K562 (cell line): ENCODE measurements around the gene TRMT44. TPM values are rescaled to one million over a fixed set of nuclear protein-coding genes. Genes with fewer than 3 reads are reported as not detected.
"Not testable (repeated sequence)": the region's sequence is repeated elsewhere in the genome, so short reads cannot be mapped to it uniquely, and the experiment has no call there.

Source experiments
- ATAC-seq: fragments of 200-7000 bp; cut with Tn5 transposase; 3 replicates; pipeline ENCODE4 v1.9.1; 2020; ENCODE audit warnings: moderate library complexity
- BruUV-seq: library from RNA; stranded (reverse); fragments of 400-500 nt; replicated peaks from 2 replicates; lab custom pipeline; 2021; lab: Mats Ljungman, UMichigan
- CTCF ChIA-PET: fragments of 300-600 bp; formaldehyde crosslinking; extraction: SDS; loops from one replicate; lab custom pipeline; 2021; ENCODE audit warnings: low intra/inter-chr PET ratio; lab: Yijun Ruan, JAX
- POLR2A ChIA-PET: fragments of 300-600, 350-650 bp; sonication (Branson Sonifier 250); formaldehyde crosslinking; extraction: SDS; loops from one replicate; lab custom pipeline; 2021; ENCODE audit warnings: antibody characterized with exemption, inconsistent platforms; lab: Yijun Ruan, JAX
- DNase-seq, 4 experiments: peaks; one replicate each; pipeline versions ENCODE4 v3.0.0 to v3.0.0-alpha.2; 2011 to 2018; ENCODE audit warnings: low spot score in 3 of 4, mixed read lengths in 3 of 4; ENCODE audit errors: extremely low read depth in 1 of 4
- FAIRE-seq: peaks from 2 replicates; lab custom pipeline; 2011; peaks lifted over from hg19 to GRCh38; lab: Jason Lieb, UNC
- H2AFZ ChIP-seq: 2 replicates; pipeline ENCODE4 v1.6.0; 2011; ENCODE audit warnings: low read depth, low read length, control low read depth, inconsistent platforms
- H3K27ac ChIP-seq: fragments of 200-600 bp; 3 replicates; pipeline ENCODE4 v1.8.0; 2011; ENCODE audit warnings: low read depth, mild to moderate bottlenecking, control low read depth, inconsistent platforms, low read length, moderate library complexity, mixed read lengths; ENCODE audit errors: extremely low read depth
- H3K27me3 ChIP-seq, 2 experiments: fragments of 300-600 bp in 1 of 2; 2 replicates in 1 of 2; 3 replicates in 1 of 2; pipeline versions ENCODE4 v1.6.0 to v1.8.0; 2011; ENCODE audit warnings: inconsistent platforms in 2 of 2, low read length in 2 of 2, mild to moderate bottlenecking in 1 of 2, mixed read lengths in 1 of 2, moderate library complexity in 1 of 2; ENCODE audit not compliant: control insufficient read depth in 2 of 2, insufficient read depth in 2 of 2
- H3K36me3 ChIP-seq: fragments of 300-600 bp; 3 replicates; pipeline ENCODE4 v1.8.0; 2011; ENCODE audit warnings: mild to moderate bottlenecking, low read length, inconsistent platforms; ENCODE audit not compliant: control insufficient read depth, insufficient read depth
- H3K4me1 ChIP-seq, 2 experiments: fragments of 200-600 bp in 1 of 2; replicated peaks in 1 of 2; 2 replicates in 1 of 2; 3 replicates in 1 of 2; pipeline versions ENCODE4 v1.5.1 to v1.8.0; 2011; ENCODE audit warnings: inconsistent platforms in 2 of 2, low read length in 2 of 2, mild to moderate bottlenecking in 1 of 2, mixed read lengths in 1 of 2, moderate library complexity in 1 of 2; ENCODE audit not compliant: control insufficient read depth in 2 of 2, insufficient read depth in 2 of 2
- H3K4me2 ChIP-seq: 2 replicates; pipeline ENCODE4 v1.6.1; 2011; ENCODE audit warnings: low read length, control low read depth, inconsistent platforms, mixed read lengths; ENCODE audit not compliant: insufficient read depth
- H3K4me3 ChIP-seq: fragments of 200-600 bp; sonication (generic), shearing (Covaris generic); 2 replicates; pipeline ENCODE4 v1.5.1; 2016; ENCODE audit warnings: control low read depth, inconsistent platforms
- H3K79me2 ChIP-seq: fragments of 200-600 bp; 3 replicates; pipeline ENCODE4 v1.8.0; 2011; ENCODE audit warnings: low read length, inconsistent platforms; ENCODE audit not compliant: control insufficient read depth, insufficient read depth
- H3K9ac ChIP-seq, 2 experiments: 2 replicates each; pipeline versions ENCODE4 v1.6.0 to v1.6.1; 2011; ENCODE audit warnings: low read depth in 2 of 2, low read length in 2 of 2, control low read depth in 1 of 2, inconsistent platforms in 1 of 2, mild to moderate bottlenecking in 1 of 2, mixed read lengths in 1 of 2; ENCODE audit not compliant: insufficient read depth in 1 of 2
- H3K9me1 ChIP-seq: one replicate; pipeline ENCODE4 v1.6.0; 2011; ENCODE audit warnings: inconsistent platforms, mild to moderate bottlenecking, low read length, moderate library complexity; ENCODE audit not compliant: control insufficient read depth, insufficient read depth
- H3K9me3 ChIP-seq: replicated peaks from 2 replicates; pipeline ENCODE4 v1.5.1; 2011; ENCODE audit warnings: low read depth, low read length, inconsistent platforms; ENCODE audit not compliant: control insufficient read depth, insufficient read depth
- H4K20me1 ChIP-seq: replicated peaks from 2 replicates; pipeline ENCODE4 v1.6.1; 2011; ENCODE audit warnings: low read length, inconsistent platforms, mixed read lengths; ENCODE audit not compliant: control insufficient read depth, insufficient read depth
- C11orf30 ChIP-seq: fragments of 450-650 bp; IDR thresholded peaks from 2 replicates; pipeline ENCODE4 v1.6.1; 2016; ENCODE audit warnings: low read depth, mild to moderate bottlenecking
- CBFA2T3 ChIP-seq: fragments of 450-650 bp; IDR thresholded peaks from 2 replicates; pipeline ENCODE4 v1.6.1; 2017
- DIDO1 ChIP-seq: fragments of 450-650 bp; IDR thresholded peaks from 2 replicates; pipeline ENCODE4 v1.6.1; 2016; ENCODE audit warnings: low read depth, missing biosample characterization, missing genetic modification characterization
- HCFC1 ChIP-seq: IDR thresholded peaks from 2 replicates; pipeline ENCODE4 v1.6.1; 2012; ENCODE audit warnings: low read depth, low read length, improper control_type of control experiment
- KDM2B ChIP-seq: fragments of 250-450 bp; sonication (Bioruptor Pico); IDR thresholded peaks from 2 replicates; pipeline ENCODE4 v1.8.0; 2021; ENCODE audit warnings: mild to moderate bottlenecking, moderate library complexity
- SIRT6 ChIP-seq: IDR thresholded peaks from one replicate; pipeline ENCODE4 v1.6.1; 2012; ENCODE audit warnings: low read depth, mild to moderate bottlenecking, control low read depth, inconsistent platforms, low read length, moderate library complexity
- SMAD1 ChIP-seq: fragments of 150-350 bp; IDR thresholded peaks from 2 replicates; pipeline ENCODE4 v1.6.1; 2014; ENCODE audit warnings: low read length, low read depth; ENCODE audit not compliant: partially characterized antibody
- SMARCA5 ChIP-seq: fragments of 450-650 bp; IDR thresholded peaks from 2 replicates; pipeline ENCODE4 v1.6.1; 2016
- ZNF717 ChIP-seq: fragments of 250-450 bp; sonication (Bioruptor Pico); IDR thresholded peaks from 2 replicates; pipeline ENCODE4 v1.5.0; 2021
- WGBS: fragments of 100-300 bp; shearing (Covaris generic); methylation state at CpG from one replicate; pipeline ENCODE4 v1.1.6; 2016; ENCODE audit warnings: low coverage, mixed read lengths; ENCODE audit not compliant: insufficient coverage; ENCODE audit errors: missing lambda C conversion rate; 5-methylcytosine and 5-hydroxymethylcytosine counted together
- in situ Hi-C: fragments of 300-500 bp; cut with MboI; formaldehyde crosslinking; loops from 4 replicates; pipeline ENCODE4 v1.15.0; 2018; ENCODE audit warnings: inconsistent platforms, mixed read lengths
- intact Hi-C: fragments of 100-400 bp; cut with micrococcal nuclease; formaldehyde crosslinking; loops from 2 replicates; pipeline ENCODE4 v1.14.2; 2022
- polyA plus RNA-seq, 8 experiments: library from polyadenylated mRNA; depleted of rRNA in 4 of 8; stranded (reverse) in 5 of 8; unstranded in 3 of 8; fragments of >200 nt; fragmentation: Nextera tagmentation in 2 of 8; fragmentation: Illumina TruSeq in 1 of 8; extraction: Ambion mirVana in 2 of 8; extraction: Trizol in 1 of 8; gene quantifications; 2 replicates each; pipeline versions ENCODE4 v1.2.1 to v1.2.3, GENCODE V29; 2011 to 2014; ENCODE audit warnings: inconsistent platforms in 1 of 8, missing spikeins in 1 of 8
- total RNA-seq, 7 experiments: library from RNA; depleted of rRNA in 6 of 7; stranded (reverse); fragments of >200 nt in 6 of 7; fragmentation: Illumina TruSeq in 2 of 7; extraction: Trizol in 2 of 7; gene quantifications; 2 replicates each; pipeline versions ENCODE4 v1.2.1 to v1.2.3, GENCODE V29; 2011 to 2021; ENCODE audit warnings: low replicate concordance in 1 of 7

TRMT44 gene
- total and polyA plus RNA-seq, 9 of the 15 experiments (the other 6 are each of a cell fraction or from before 2014, with no cell fraction given), result 1.2 to 18.6 (median 10.0) TPM

DNA sequence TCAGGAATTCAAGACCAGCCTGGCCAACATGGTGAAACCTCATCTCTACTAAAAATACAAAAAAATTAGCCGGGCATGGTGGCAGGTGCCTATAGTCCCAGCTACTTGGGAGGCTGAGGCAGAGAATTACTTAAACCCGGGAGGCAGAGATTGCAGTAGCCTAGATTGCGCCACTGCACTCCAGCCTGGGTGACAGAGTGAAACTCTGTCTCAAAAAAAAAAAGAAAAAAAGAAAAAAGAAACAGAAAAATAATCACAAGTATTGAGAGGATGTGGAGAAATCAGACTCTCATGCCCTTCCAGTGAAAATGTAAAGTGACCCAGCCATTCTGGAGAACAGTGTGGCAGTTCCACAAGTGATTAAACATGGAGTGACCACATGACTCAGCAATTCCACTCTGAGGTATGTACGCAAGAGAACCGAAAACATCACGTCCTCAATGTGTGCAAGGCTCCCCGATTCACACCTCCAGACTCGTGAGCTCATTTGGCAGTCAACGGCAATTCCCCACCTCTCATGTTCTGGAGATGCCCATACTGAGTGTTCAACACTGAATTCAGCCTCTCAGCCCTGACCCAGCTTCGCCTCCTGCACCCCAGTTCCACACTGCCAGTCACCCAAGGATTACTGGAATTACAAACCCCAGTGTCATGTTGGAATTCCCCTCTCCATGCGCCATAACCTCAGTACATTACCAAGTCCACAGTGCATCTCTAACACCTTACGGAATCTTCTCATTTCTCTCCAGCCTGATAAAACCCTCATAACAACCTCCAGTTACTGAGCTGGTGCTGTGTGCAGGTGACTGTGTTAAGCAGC is 21.1 kb upstream of the TRMT44 start (continued):
- TF ChIP-seq KDM2B (CRISPR knock-in tag) (no peak), C11orf30 (peak; percentile 96)

- ATAC-seq, H2AFZ ChIP-seq, H3K9ac ChIP-seq, H3K27ac ChIP-seq, in situ Hi-C loops, H3K27me3 ChIP-seq, H3K79me2 ChIP-seq, BruUV-seq, H3K36me3 ChIP-seq, H4K20me1 ChIP-seq, CTCF ChIA-PET, H3K9me1 ChIP-seq, H3K4me3 ChIP-seq, H3K9me3 ChIP-seq, intact Hi-C loops, DNase-seq, H3K4me2 ChIP-seq: not testable (repeated sequence)
- peaks cover 11 to 13% of the 10 kb centered on the region in 2 experiments; a peak in 3 of 5 replicates for H3K4me1 ChIP-seq
- TF ChIP-seq CBFA2T3, result peak; percentile 10; the same call in 1 of the 2 replicates
- FAIRE-seq, result peak; percentile 32
- POLR2A ChIA-PET, result interaction anchor here (1.2 to 1.8 kb wide), 4 partner anchors 8 to 34 kb away, joined by 4 to 7 read pairs (median 4); no protein-coding TSS in a partner anchor
Measured at GRCh38 chr4:8420151-8420550, 20.4 kb upstream of the TRMT44 start.

- Histone ChIP-seq H3K4me1 (peaks cover 13 to 14% of the 10 kb centered on the region in 2 experiments; a peak in 4 of 5 replicates), H3K9ac (no peak overlapping the region), H3K27ac (no peak overlapping the region), H3K4me2 (no peak overlapping the region), H3K9me3 (no peaks in the 10 kb centered on the region), H3K27me3 (no peaks in the 10 kb centered on the region), H3K79me2 (no peaks in the 10 kb centered on the region), H2AFZ (no peak overlapping the region), H3K36me3 (no peaks in the 10 kb centered on the region), H4K20me1 (no peaks in the 10 kb centered on the region), H3K4me3 (no peak overlapping the region), H3K9me1 (no peaks in the 10 kb centered on the region)
- CTCF ChIA-PET, result no interaction called here
- 13% methylated on average over 4 of the region's 4 CpGs for WGBS
- TF ChIP-seq DIDO1 (no peak), SMARCA5 (no peak), HCFC1 (no peak), SMAD1 (no peak), SIRT6 (no peak), ZNF717 (CRISPR knock-in tag) (no peak)
- ATAC-seq (no peak), DNase-seq (no peak), FAIRE-seq (no peak)
- no TSS peak for BruUV-seq
- POLR2A ChIA-PET, result no interaction called here
- intact Hi-C loops (no loop called here), in situ Hi-C loops (no loop called here)
Measured at GRCh38 chr4:8422327-8422726, 18.2 kb upstream of the TRMT44 start.
